Measurements from ENCODE around the gene KRTCAP2. TPM values are rescaled to one million over a fixed set of nuclear protein-coding genes. Genes with fewer than 3 reads are reported as not detected.
"Not testable (repeated sequence)": the region's sequence is repeated elsewhere in the genome, so short reads cannot be mapped to it uniquely, and the experiment has no call there.

The KRTCAP2 gene
- polyA plus RNA-seq, 4 donors = 144 to 286 (median 201) TPM

GRCh38 chr1:155211381-155212050, 38.4 kb upstream of the KRTCAP2 start:
- FAIRE-seq; H3K4me3 ChIP-seq (ENCODE audit: low read depth in 1 of 3, low read length in 3 of 3); H3K27me3 ChIP-seq (ENCODE audit: control insufficient read depth in 3 of 3, insufficient read depth in 3 of 3, low read length in 3 of 3); H3K9me3 ChIP-seq (ENCODE audit: control insufficient read depth in 2 of 2, insufficient read depth in 1 of 2, low read depth in 1 of 2, low read length in 1 of 2); H3K27ac ChIP-seq (ENCODE audit: low read depth in 1 of 3, low read length in 2 of 3); DNase-seq: not testable (repeated sequence)
- Histone ChIP-seq H3K4me1 (ENCODE audit: control insufficient read depth in 3 of 3, insufficient read depth in 2 of 3, low read depth in 1 of 3, low read length in 2 of 3) (peaks cover 0 to 22% (median 8%) of the 10 kb centered on the region in 3 donors), H3K36me3 (ENCODE audit: control insufficient read depth in 3 of 3, insufficient read depth in 2 of 3, low read depth in 1 of 3, low read length in 3 of 3) (peaks cover 0 to 32% (median 0%) of the 10 kb centered on the region in 3 donors)
- WGBS, 3 donors = 78 to 93% (median 87%) methylated on average over 13 of the region's 13 CpGs

- Histone ChIP-seq H3K4me1 (ENCODE audit: control insufficient read depth in 3 of 3, insufficient read depth in 2 of 3, low read depth in 1 of 3, low read length in 2 of 3) (peaks cover 0 to 22% (median 8%) of the 10 kb centered on the region in 3 donors), H3K27me3 (ENCODE audit: control insufficient read depth in 3 of 3, insufficient read depth in 3 of 3, low read length in 3 of 3) (no peaks in the 10 kb centered on the region), H3K27ac (ENCODE audit: low read depth in 1 of 3, low read length in 2 of 3) (no peak overlapping the region), H3K9me3 (ENCODE audit: control insufficient read depth in 2 of 2, insufficient read depth in 1 of 2, low read depth in 1 of 2, low read length in 1 of 2) (no peaks in the 10 kb centered on the region), H3K36me3 (ENCODE audit: control insufficient read depth in 3 of 3, insufficient read depth in 2 of 3, low read depth in 1 of 3, low read length in 3 of 3) (peaks cover 0 to 25% (median 0%) of the 10 kb centered on the region in 3 donors), H3K4me3 (ENCODE audit: low read depth in 1 of 3, low read length in 3 of 3) (no peak overlapping the region)
- WGBS, 3 donors = 81 to 87% (median 85%) methylated on average over 4 of the region's 4 CpGs
- DNase-seq (no peak), FAIRE-seq (no peak)
Observed at GRCh38 chr1:155210314-155211104, 37.4 kb upstream of the KRTCAP2 start.

GRCh38 chr1:155209312-155209721, 36.2 kb upstream of the KRTCAP2 start:
- peaks cover 0 to 22% (median 8%) of the 10 kb centered on the region in 3 donors for H3K4me1 ChIP-seq (ENCODE audit: control insufficient read depth in 3 of 3, insufficient read depth in 2 of 3, low read depth in 1 of 3, low read length in 2 of 3)
- H3K4me3 ChIP-seq (ENCODE audit: low read depth in 1 of 3, low read length in 3 of 3) = peak overlapping the region; percentile 62 to 86 (median 79)
- H3K27me3 ChIP-seq (ENCODE audit: control insufficient read depth in 3 of 3, insufficient read depth in 3 of 3, low read length in 3 of 3) = no peaks in the 10 kb centered on the region
- H3K36me3 ChIP-seq (ENCODE audit: control insufficient read depth in 3 of 3, insufficient read depth in 2 of 3, low read depth in 1 of 3, low read length in 3 of 3) = peaks cover 0 to 22% (median 0%) of the 10 kb centered on the region in 3 donors
- H3K9me3 ChIP-seq (ENCODE audit: control insufficient read depth in 2 of 2, insufficient read depth in 1 of 2, low read depth in 1 of 2, low read length in 1 of 2) = no peaks in the 10 kb centered on the region
- no peak for DNase-seq
- peak overlapping the region; percentile 84 to 100 (median 98) for H3K27ac ChIP-seq (ENCODE audit: low read depth in 1 of 3, low read length in 2 of 3)
- 2% methylated on average over 13 of the region's 13 CpGs for WGBS, 3 donors
- no peak for FAIRE-seq

- FAIRE-seq = no peak
Observed at GRCh38 chr1:155208541-155209311, 35.6 kb upstream of the KRTCAP2 start, which contains the start of gene MTX1. Gene MTX1 (plus strand): TSS chr1:155208695. CDS start chr1:155208805, 110 bp downstream.

GRCh38 chr1:155207806-155208540, 34.9 kb upstream of the KRTCAP2 start, which contains the start of gene THBS3:
Gene THBS3 (minus strand): TSS chr1:155207897. CDS start chr1:155207876, 21 bp downstream.
- no peak for DNase-seq
- H3K4me1 ChIP-seq (ENCODE audit: control insufficient read depth in 3 of 3, insufficient read depth in 2 of 3, low read depth in 1 of 3, low read length in 2 of 3) = peaks cover 0 to 22% (median 8%) of the 10 kb centered on the region in 3 donors
- H3K4me3 ChIP-seq (ENCODE audit: low read depth in 1 of 3, low read length in 3 of 3) = peak within 1 kb of the TSS; percentile 62 to 86 (median 79)
- no peaks in the 10 kb centered on the region for H3K27me3 ChIP-seq (ENCODE audit: control insufficient read depth in 3 of 3, insufficient read depth in 3 of 3, low read length in 3 of 3)
- 27 to 43% (median 30%) methylated on average over 17 of the region's 17 CpGs for WGBS, 3 donors
- peak within 1 kb of the TSS; percentile 84 to 100 (median 98) for H3K27ac ChIP-seq (ENCODE audit: low read depth in 1 of 3, low read length in 2 of 3)
- peaks cover 0 to 22% (median 0%) of the 10 kb centered on the region in 3 donors for H3K36me3 ChIP-seq (ENCODE audit: control insufficient read depth in 3 of 3, insufficient read depth in 2 of 3, low read depth in 1 of 3, low read length in 3 of 3)
- no peaks in the 10 kb centered on the region for H3K9me3 ChIP-seq (ENCODE audit: control insufficient read depth in 2 of 2, insufficient read depth in 1 of 2, low read depth in 1 of 2, low read length in 1 of 2)
- FAIRE-seq = no peak

More at GRCh38 chr1:155208541-155209311, 35.6 kb upstream of the KRTCAP2 start, which contains the start of gene MTX1:
- peak; percentile 74 to 93 for DNase-seq
- H3K4me1 ChIP-seq (ENCODE audit: control insufficient read depth in 3 of 3, insufficient read depth in 2 of 3, low read depth in 1 of 3, low read length in 2 of 3) = peaks cover 0 to 22% (median 8%) of the 10 kb centered on the region in 3 donors
- H3K9me3 ChIP-seq (ENCODE audit: control insufficient read depth in 2 of 2, insufficient read depth in 1 of 2, low read depth in 1 of 2, low read length in 1 of 2) = no peaks in the 10 kb centered on the region
- peak within 1 kb of the TSS; percentile 62 to 86 (median 79) for H3K4me3 ChIP-seq (ENCODE audit: low read depth in 1 of 3, low read length in 3 of 3)
- H3K27me3 ChIP-seq (ENCODE audit: control insufficient read depth in 3 of 3, insufficient read depth in 3 of 3, low read length in 3 of 3) = no peaks in the 10 kb centered on the region
- WGBS, 3 donors = 0% methylated on average over 43 to 64 of the region's 64 CpGs
- peaks cover 0 to 22% (median 0%) of the 10 kb centered on the region in 3 donors for H3K36me3 ChIP-seq (ENCODE audit: control insufficient read depth in 3 of 3, insufficient read depth in 2 of 3, low read depth in 1 of 3, low read length in 3 of 3)
- H3K27ac ChIP-seq (ENCODE audit: low read depth in 1 of 3, low read length in 2 of 3) = peak within 1 kb of the TSS; percentile 84 to 100 (median 98)

- peaks cover 0 to 22% (median 0%) of the 10 kb centered on the region in 3 donors for H3K36me3 ChIP-seq (ENCODE audit: control insufficient read depth in 3 of 3, insufficient read depth in 2 of 3, low read depth in 1 of 3, low read length in 3 of 3)
- no peak for FAIRE-seq
- peak overlapping the region in 1 of 3 donors; percentile 86 for H3K4me3 ChIP-seq (ENCODE audit: low read depth in 1 of 3, low read length in 3 of 3)
Observed at GRCh38 chr1:155206891-155207805, 34.0 kb upstream of the KRTCAP2 start.

More at GRCh38 chr1:155206891-155207805, 34.0 kb upstream of the KRTCAP2 start:
- Histone ChIP-seq H3K9me3 (ENCODE audit: control insufficient read depth in 2 of 2, insufficient read depth in 1 of 2, low read depth in 1 of 2, low read length in 1 of 2) (no peaks in the 10 kb centered on the region), H3K27me3 (ENCODE audit: control insufficient read depth in 3 of 3, insufficient read depth in 3 of 3, low read length in 3 of 3) (no peaks in the 10 kb centered on the region), H3K4me1 (ENCODE audit: control insufficient read depth in 3 of 3, insufficient read depth in 2 of 3, low read depth in 1 of 3, low read length in 2 of 3) (peaks cover 0 to 22% (median 8%) of the 10 kb centered on the region in 3 donors), H3K27ac (ENCODE audit: low read depth in 1 of 3, low read length in 2 of 3) (peak overlapping the region in 2 of 3 donors; percentile 98 to 100)
- WGBS, 3 donors = 25 to 32% (median 30%) methylated on average over 13 of the region's 13 CpGs
- peak; percentile 89 to 91 for DNase-seq

Data from small intestine (tissue), 7 donors.